Measurements from ENCODE around the gene TEDC1.

The TEDC1 gene

DNA sequence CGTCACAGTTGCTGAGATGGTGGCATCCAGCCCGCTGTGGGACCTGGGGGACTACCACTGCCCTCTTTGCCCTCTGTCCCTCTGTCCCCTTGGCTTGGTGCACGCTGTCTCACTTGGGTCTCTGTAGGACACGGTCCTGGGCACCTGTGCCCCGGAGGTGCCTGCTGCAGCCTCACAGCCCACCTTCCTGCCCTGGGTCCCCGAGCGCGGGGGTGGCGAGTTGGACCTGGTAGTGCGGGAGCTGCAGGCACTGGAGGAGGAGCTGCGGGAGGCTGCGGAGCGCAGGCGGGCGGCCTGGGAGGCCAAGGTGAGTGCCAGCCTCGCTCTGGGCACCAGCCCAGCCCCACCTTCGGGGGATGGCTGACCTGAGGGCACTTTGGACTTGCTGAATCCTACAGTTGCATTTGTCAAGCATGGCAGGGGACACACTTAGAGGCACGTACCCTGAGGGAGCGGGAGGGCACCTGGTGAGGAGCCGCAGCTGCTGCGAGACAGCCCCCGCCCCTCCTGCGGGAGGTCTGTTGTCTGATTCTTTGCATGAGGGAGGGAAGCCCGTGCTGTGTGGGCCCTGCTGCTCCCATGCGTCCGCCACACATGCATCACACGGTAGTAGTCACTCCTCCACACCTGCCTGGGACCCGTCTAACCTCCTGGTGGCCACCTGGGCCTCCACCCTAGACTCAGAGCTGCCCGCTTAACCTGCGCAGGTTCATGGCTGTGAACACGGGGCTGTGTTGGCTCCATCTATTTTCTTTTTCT is 6.8 kb downstream of the TEDC1 start:
- DNase-seq = no peak

DNA sequence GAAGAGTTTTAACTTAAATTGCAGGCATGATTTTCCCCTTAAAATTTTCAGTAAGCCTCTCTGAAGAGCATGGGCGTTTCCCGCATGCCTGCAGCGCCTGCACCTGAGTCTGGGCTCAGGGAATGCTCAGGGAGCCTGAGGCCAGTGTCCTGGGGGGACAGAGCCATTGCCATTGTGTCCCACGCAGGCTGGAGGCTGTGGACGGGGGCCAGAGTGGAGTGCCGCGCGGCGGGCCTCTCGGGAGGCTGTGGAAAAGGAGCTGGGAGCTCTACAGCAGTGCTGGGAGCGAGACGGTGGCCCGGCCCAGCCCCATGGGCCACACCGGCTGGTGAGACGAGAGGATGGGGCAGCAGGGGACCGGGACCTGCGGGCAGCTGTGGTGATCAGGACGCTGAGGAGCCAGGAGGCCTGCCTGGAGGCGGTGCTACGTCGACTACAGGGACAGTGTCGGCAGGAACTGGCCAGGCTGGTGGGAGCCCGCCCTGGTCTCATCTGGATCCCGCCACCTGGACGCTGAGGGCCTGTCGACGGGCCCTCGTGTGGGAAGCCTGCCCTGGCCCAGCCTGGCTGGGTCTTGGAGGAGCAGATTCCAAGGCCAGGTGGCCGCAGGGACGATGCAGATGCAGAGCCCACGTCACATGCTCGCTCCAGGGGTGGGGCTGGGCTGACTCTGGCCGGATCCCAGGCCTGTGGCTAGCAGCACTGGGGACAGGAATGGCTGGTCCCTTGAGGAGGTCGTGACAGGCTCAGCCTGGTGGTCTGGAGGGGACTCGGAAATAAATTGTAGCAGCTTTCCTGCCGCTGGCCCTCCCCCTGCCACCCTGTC is 7.6 kb downstream of the TEDC1 start:
- no peak for DNase-seq

DNA sequence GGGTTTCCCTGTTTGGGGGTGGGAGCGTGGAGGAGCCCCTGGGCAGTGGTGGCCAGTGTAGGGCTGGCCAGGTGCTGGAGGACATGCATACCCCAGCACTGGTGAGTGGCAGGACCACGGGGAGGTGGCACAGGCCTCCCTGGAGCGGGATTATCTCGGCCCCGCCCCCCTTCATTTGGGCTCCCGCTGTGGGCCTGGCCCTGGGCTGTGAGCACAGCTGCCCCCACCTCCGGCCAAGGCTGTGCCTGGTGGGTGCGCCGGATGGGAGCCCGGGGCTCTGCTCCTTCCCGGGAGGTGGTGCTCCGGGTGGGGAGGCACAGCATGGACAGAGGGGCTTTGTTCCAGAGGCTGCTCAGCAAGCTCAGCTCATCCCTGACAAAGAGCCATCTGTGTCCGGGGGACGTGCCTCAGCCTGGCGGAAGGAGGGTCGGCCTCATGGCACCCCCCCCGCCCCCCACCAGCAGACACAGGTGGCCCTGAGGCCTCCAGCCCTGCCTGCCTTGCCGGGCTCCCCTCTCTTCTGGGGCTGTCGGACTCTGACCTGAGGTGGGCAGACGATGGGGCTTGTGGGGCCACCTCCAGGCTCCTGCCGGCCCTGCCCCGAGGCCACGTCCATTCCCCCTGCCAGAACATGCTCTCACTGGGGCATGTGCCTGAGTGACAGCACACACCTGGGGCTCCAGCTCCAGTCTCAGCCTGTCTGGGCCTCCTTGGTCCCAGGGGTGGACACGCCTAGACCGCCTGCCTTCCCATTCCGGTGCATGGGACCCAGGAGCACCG is 8.4 kb downstream of the TEDC1 start:
- DNase-seq = no peak

DNA sequence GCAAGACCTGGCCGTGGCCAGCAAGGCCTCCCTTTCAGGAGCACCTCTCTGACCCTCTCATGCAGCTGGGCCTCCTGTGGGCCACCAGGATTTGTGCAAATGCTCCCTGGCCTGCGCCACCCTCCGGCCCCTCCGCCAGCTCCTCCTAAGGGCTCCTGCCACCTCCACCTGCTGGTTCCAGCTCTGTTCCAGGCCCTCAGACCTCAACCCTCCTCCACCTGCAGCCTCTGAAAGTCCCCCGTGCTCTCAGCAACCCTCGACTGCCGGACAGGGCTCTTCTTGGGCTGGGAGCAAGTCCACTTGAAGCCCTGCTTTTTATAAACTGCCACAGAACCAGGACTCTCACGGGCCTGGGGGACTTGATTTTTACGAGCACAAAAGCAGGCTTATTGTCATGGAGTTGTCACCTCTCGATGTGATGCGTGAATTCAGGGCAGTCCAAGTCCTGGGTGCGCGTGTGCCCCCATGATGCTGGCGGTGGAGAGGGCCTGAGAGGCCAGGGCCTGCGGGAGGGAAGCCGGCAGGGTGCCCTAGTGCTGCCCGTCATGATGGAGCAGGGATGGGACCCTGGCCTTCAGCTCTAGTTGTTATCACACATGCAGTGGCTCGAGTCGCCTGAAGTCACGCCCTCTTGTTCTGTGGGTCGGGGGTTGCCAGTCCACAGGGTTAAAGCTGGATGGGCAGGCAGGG is 9.1 kb downstream of the TEDC1 start:
- DNase-seq = no peak

DNA sequence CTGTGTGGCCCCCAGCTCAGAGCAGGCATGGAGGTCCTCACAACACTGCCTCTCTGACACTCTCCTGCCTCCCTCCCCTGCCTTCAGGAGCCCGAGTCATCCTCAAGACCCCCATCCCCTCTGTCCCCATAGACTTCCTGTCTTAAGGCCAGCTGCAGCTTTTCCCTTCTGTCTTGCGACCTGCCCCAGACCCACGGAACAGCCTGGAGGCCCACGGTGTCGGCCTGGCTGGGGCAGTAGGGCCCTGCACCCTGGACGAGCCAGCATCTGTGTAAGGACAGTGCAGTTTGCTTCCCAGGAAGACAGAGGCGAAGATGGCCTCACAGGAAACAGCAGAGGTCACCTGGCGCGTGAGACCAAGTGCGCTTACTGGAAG is 9.7 kb downstream of the TEDC1 start:
- DNase-seq = no peak

DNA sequence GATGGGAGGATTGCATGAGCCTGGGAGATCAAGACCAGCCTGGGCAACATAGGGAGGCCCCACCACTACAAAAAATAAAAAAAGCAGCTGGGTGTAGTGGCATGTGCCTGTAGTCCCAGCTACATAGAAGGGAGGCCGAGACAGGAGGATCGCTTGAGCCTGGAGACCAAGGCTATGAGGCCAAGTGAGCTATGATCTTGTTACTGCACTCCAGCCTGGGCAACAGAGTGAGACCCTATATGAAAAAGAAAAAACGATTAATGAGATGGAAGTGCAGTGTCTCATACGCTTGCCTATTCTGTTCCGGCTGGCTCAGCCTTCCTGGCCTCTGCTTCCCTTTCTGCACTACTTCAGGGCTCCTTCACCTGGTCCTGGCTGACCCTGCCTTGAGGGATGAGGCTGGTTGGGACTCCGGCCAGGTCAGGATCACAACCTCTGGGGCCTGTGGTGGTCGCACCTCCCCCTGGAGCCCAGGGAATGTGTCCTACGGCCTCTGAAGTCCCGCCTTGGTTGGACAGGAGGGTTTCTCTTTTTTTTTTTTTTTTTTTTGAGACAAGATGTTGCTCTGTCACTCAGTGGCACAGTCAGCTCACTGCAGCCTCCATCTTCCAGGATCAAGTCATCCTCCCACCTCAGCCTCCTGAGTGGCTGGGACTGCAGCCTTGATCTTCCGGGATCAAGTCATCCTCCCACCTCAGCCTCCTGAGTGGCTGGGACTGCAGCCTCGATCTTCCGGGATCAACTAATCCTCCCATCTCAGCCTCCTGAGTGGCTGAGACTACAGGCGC is 10.7 kb downstream of the TEDC1 start:
- no peak for DNase-seq

DNA sequence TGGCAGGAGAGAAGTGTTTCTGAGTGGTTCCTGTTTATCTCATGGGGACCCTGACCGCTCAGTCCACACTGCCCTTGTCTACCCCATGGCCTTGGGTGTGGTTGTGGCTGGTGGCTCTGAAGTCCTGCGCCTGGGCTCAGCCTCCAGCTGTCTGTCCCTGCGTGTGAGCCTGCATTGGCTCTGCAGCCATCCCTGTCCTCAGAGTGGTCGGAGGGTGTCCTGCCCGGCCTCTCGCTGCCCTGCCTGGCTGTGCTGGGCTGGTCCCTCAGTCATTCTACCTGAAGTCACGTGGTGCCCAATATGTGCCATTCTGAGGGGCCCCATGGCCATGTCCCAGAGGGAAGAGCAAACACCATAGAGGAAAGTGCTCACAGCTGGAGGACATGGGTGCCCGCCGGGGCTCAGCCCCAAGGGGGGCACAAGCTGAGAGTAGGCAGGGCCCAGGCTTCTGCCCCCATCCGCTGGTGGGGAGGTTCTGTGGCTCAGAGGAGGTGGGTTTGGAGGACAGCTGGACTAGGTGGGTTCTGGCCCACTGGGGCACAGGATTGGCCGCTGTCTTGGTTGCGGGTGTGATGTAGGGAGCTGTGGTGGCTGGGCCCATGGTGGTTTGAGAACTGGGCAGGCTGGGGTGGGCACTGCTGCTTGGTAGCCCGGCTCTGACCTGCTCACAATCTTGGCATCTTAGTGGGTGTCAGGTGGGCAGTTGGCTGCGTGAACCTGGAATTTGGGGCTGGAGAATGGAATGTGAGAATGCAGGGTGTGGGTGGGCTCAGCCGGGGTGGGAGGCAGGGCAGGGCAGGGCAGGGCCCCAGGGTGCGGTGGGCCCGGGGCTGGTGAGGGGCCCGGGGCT is 11.6 kb downstream of the TEDC1 start:
- no peak for DNase-seq

DNA sequence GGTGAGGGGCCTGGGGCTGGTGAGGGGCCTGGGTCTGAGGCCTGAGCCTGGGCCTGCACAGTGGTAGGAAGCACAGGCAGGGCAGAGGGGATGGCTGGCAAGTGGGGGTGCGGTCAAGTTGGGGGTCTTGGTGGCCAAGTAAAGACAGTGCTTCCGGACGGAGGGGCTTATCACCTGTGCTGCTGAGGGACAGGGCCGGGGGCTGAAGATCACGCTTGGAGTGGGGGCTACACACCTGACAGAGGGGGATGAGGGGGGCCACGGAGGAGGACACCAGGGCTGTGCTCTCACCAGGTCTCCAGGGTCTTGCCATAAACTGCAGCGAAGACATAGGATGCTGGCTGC is 12.2 kb downstream of the TEDC1 start:
- DNase-seq = no peak

DNA sequence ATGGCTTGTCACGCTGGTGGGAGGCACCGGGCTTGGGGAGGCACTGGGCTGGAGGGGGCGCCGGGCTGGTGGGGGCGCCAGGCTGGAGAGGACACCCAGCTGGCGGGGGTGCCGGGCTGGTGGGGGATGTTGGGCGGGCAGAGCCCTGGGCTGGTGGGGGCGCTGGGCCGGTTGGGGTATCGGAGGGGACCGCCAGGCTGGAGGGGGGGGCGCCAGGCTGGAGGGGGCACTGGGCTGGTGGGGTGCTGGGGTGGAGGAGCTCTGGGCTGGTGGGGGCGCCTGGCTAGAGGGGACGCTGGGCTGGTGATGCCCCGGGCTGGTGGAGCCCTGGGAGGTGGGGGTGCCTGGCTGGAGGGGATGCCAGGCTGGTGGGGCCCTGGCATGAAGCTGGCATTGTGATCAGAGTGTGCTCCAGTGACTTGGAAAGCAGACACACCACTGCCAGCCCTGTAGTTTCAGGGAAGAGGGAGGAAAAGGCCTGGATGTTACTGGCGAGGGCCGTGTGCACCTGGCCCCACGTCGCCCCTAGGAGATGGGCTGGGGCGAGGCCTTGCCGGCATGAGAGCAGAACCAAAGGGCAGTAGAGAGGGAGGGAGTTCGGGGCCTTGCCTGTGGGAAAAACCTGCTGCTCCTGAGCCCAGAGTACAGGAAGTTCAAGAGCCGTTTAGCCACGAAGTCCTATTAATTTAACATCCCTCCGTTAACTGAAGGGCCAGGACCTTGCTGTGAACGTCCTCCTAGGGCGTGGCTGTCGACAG is 13.1 kb downstream of the TEDC1 start:
- DNase-seq = no peak

DNA sequence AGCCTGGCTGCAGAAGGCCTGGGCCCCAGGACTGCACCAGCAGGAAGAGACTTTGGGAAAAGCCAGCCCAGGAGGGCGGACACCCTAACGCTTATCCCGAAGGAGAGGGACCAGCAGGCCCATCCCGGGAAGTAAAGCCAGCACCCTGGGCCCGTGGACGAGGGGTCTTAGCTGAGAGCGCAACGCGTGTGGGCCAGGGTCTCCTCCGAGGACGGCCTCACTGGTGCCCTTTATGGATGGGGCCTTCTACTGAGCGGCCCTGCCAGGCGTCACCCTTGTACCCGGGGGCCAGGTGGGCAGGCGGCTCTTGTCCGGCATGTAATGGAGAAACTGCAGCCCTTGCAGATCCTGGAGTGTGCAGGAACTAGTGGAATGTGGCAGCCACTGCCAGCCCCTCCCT is 14.1 kb downstream of the TEDC1 start:
- no peak for DNase-seq

DNA sequence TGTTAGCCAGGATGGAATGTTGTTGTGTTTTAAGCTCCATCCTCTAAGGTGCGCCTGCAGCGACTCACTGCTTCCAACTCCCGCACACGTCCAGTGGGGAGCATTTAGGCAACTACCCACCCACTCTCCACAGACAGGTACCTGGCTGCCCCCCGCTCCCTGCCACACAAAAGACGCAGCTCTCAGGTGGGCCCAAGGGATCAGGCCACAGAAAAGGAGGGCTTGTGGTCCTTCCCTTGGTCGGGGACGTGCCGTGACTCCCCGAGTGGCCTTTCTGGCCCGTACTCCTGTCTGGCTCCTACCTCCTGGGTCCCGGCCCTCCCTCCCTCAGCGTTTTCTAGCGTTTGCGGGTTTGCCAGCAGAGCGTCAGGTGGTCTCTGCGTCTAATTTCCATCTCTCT is 16.2 kb downstream of the TEDC1 start:
- no peak for DNase-seq

DNA sequence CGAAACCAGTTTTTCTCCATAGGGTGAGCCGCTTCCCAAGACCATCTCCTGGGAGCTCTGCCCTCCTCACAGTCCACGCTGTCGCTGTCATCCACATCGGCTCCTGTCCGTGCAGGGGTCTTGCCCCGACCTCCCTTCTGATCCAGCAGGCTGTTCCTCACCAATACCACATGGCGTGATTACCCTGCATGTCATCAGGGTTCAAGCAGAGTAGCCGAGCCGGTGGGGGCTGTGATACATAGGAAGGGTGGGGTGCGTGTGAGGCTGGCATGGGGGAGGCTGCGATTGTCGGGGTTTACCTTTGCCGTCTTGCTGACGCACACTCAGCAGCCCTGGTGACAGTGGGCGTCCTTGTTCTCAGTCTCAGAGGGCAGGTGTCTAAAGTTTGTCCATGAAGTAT is 17.0 kb downstream of the TEDC1 start:
- no peak for DNase-seq

DNA sequence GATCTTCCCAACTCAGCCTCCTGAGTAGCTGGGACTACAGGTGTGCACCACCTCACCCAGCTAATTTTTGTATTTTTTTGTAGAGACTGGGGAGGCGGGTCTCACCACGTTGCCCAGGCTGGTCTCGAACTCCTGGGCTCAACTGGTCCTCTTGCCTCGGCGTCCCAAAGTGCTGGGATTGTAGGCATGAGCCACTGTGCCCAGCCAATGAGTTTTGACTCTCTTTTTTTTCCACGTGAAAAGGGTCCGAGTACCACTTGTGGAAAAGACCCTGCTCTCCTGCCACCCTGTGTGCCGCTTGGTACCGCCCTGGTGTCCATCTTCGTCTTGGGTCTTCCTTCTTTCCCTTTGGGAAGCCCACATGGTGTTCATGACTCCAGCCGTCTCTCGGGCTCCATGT is 17.6 kb downstream of the TEDC1 start:
- DNase-seq = no peak

DNA sequence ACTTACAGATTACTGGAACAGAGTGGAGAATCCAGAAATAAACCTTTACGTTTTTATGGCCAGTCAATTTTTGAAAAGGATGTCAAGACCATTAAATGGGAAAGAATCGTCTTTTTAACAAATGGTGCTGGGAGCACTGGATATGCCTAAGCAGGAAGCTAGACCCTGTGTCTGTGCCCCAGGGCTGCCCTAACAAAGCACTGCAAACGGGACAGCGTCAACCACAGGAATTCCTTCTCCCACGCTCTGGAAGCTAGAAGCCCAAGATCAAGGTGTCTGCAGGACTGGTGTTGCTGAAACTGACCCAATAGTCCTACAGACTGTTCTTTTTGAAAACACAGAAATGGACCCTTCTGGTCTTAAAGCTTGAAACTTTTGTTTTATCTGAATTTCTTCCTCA is 26.1 kb downstream of the TEDC1 start:
- no peak for DNase-seq

DNA sequence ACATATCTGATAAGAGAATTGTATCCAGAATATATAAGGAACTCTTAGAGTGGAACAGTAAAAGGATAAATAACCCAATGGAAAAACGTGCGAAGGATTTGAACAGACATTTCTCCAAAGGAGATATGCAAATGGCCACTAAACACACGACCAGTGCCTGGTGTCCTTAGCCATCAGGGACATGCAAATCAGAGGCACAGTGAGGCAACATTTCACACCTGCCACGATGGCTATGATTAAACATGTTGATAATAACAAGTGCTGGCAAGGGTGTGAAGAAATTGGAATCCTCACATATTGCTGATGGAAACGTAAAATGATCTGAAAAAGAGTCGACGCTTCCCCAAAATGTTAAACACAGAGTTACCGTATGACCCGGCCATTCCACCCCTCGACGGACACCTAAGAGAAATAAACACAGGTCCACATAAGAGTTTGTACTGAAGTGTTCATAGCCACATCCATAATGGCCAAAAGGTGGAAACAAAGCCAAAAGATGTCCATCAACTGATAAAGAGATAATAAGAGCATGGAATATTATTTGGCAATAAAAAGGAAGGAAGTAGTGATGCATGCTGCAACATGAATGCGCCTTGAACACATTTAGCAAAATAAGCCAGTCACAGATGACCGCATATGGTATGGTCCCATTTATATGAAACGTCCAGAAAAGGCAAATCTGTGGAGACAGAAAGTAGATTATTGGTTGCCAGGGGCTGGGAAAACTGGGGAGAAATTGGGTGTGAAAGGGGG is 29.1 kb downstream of the TEDC1 start:
- no peak for DNase-seq

DNA sequence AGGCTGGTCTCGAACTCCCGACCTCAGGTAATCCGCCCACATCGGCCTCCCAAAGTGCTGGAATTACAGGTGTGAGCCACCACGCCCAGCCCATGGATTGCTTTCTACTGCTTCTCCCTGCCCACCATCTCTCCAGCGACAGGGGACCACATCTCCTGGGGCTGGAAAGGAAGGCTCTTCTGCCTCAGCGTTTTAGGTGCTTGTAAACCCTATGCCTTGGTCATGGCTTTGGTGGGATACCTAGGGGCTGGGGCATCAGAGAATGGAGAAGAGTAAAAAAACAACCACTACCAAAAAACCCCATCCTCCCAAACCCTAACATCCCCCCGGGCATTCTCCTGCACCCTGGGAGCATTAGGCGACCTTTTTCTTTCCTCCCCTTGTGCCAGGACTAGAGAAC is 34.3 kb downstream of the TEDC1 start:
- DNase-seq = no peak

DNA sequence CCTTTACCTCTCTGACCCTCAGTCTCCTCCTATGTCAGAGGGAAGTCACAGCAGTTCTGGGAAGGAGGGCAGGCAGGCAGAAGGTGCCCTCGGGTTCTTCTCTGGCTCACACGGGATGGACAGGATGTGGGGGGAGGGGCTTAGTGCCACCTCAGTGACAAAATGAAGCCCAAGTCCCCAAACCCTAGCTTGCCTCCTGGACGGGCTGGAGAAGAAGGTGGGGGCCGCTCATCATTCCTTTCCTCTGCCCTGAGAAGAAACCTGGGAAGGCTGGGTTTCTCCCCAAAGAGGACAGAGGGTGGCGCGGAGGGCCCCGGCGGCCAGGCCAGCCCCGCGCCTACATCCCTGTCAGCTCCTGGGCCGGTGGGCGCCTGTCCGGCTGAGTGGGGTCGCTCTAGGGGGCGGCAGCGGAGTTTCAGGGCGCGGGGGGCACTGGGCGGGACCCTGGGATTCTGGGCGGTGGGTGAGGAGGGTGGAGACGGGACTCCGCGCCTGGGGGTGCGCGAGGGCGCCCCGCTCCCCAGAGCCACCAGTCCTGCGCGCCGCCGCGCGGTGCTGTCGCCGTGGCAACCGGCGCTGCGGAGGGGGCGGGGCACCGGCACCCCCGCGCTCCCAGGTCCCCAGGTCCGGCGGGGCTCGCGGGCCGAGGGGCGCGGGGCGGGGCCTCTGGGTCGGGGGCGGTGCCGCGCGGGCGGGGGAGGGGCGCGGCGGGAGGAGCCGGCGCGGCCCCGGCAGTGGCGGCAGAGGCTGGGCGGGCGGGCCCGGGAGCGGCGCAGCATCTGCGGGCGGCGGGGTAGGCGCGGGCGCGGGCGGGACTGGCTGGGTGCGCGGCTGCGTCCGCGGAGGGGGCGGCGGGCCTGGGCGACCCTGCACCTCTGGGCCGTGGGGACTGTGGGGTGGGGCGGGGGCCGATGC is 35.1 kb downstream of the TEDC1 start, which contains the start of gene TMEM121:
Gene TMEM121, plus strand, starts transcription at position 723 of the 915 bp plus-strand sequence. CDS start 2,252 bp downstream, outside the sequence.
- DNase-seq = no peak

DNA sequence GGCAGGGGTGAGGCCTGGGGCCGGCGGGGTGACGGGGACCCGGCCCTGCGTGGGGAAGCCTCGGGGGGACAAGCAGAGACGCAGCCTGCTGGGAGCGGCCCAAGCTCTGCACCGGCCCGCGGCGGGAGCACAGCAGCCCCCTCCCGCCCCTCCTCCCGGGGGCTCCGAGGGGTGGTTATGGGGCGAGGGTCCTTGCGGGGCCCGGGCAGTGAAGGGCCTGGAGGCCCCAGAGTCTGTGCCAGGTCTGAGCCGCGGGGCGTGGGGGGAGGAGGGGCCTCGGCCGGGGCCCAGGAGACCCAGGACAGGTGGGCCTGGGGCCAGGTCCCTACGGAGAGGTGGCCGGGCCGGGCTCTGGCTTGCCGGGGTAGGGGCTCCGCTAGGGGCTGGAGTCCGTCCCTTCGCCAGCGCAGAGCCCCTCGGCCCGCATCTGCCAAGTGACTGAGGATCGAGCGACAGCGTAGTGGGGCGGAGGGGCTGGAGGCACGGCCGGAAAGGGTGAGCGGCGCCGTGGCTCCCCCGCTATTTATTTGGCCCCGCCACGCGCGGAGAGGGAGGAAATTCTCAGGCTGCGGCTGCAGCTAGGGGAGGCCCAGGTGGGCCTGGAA is 35.8 kb downstream of the TEDC1 start:
- DNase-seq = no peak
